C1 segment of cervical spinal cord (tissue), 14 donors: ENCODE measurements around the gene HCRTR1.

Experiments used
- DNase-seq, 14 donors: peaks; one replicate each; lab custom pipeline; 2025; lab: John Stamatoyannopoulos, UW

HCRTR1 gene

GRCh38 chr1:31650161-31651088, 32.9 kb downstream of the HCRTR1 start:
- DNase-seq: no peak

- no peak for DNase-seq
These were observed 33.6 kb downstream of the HCRTR1 start for GRCh38 chr1:31651089-31651420.

DNA sequence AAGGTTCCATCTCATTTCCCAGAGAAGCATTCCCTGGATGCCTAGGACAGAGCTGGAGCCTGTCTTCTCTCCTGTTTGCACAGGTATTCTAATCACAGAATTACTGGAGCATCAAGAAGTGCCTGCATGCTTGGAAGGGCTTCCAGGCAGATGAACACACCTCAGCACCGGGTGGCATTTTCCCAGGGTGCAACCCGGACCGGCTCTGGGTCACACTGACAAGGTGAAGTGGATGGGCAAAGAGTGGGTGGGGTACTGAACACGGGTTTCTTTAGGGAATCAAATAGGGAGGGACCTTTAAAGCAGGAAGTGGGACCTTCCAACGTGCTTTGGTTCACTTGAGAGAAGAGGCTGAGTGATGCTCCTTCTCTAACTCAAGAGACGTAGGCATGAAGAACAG, 34.3 kb downstream of the HCRTR1 start:
- no peak for DNase-seq

GRCh38 chr1:31652891-31653499, 35.5 kb downstream of the HCRTR1 start:
- no peak for DNase-seq

DNA sequence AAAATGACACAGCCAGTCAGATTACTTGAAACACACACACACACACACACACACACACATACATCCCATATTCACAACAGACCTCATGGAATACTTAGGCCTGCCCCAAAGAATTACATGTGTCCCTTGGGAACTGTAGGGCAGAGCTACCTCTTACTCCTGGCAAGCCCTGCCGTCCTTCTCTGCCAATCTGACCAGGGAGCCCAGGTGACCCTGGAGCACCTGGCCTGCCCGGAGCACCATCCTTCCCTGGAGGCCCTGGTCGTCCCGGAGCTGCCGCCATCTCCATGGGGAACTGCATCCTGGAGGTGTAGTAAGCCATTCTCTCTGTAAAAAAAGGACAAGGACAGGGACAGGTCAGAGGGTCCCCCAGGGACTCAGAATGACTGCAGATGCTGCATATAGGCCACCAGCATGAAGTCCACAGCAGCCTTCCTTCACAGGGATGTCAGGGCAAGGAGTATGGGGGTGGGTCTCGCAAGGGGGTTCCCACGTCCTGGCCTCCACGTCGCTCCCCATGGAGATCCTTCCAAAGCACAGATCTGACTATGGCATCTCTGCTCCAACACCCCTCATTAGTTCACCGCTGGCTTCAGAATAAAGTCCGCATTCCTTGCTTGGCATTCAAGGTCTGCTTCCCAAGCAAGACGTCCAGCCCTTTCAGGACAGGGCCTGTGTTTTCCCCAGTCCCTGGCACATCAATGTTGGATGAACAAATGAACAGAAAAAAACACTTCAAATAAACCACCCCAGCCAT, 36.4 kb downstream of the HCRTR1 start:
- DNase-seq: no peak

DNA sequence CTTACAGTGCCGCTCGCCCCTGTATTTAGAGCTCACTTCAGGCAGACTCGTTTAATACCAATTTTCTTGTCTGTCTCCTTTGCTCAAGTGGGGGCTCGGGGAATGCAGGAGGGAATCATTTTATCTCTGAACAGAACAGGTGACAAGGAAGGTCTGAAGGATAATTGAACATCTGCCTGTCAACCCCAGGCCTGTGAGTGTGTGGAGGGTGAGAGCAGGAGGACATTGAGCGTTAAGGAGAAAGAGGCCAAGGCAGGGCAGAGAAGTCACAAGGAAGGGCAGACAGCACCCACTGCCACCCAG, 36.9 kb downstream of the HCRTR1 start:
- DNase-seq: no peak

DNA sequence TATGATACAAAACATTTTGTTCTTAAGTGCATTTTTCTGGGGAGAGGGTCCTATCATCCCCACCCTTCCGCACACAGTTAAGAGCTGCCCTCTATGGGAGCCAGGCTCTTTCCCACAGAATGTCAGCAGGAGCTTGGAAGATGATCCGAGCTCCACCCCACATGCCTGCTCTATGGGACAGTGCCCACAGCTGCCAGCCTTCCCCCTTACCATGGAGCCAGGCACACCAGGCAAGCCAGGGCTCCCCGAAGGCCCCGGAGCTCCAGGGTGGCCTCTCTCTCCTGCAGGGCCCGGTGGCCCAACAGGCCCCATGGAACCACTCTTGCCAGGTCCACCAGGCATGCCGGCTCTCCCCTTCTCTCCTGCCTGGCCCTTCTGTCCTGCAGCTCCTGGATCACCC, 37.6 kb downstream of the HCRTR1 start:
- no peak for DNase-seq

DNA sequence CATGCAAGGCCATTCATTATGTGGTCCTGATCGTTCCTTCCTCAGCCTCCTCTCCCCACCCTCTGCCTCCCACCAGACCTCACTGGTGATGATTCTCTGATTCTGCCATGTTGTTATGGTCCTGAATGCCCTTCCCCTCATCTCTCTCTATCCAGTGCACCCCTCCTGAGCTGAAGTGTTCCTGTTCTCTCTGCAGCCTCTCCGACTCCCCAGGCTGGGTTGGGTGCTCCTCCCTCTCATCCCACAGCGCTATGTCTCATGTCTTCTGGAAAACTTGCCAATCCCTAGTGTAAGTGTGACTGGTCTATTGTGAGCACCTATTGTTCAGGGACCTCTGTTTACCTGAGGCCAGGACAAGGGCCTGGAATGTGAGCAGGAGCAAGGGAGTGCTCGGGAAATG, 38.3 kb downstream of the HCRTR1 start:
- no peak for DNase-seq

DNA sequence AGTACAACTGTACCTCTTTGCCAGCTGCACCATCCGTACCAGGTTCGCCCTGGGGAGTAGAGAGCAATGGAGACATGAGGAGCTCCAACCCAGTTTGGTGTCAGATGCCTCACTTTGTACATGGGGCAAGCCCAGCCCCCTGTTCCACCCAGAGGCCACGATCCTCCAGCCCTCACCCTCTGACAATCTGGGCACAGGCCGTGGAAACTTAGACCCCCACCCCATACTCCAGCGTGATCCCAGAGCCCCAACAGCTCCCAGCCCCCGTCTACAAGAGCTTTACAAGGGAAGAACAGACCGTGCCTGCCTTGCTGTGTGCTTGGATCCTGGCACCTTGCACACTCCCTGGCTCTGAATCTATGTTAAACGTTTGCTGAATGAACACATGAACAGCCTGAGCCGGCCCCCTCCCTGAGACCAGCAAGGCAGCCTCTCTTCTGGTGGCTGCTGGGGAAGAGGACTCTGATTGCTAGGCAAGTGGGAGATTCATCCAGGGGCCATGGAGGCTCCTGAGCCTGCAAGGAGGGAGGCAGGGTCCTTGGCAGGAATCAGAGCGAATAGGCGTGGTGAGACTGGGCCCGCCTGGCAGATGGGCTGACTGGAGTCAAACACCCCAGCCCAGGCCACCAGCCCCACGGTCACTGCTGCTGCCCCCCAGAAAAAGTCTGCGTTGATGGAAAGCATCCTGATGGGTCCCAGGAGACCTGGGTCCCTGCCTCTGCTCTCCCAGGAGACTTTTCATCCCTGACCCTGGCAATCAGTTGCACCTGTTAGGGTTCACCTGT, 39.7 kb downstream of the HCRTR1 start:
- no peak for DNase-seq

DNA sequence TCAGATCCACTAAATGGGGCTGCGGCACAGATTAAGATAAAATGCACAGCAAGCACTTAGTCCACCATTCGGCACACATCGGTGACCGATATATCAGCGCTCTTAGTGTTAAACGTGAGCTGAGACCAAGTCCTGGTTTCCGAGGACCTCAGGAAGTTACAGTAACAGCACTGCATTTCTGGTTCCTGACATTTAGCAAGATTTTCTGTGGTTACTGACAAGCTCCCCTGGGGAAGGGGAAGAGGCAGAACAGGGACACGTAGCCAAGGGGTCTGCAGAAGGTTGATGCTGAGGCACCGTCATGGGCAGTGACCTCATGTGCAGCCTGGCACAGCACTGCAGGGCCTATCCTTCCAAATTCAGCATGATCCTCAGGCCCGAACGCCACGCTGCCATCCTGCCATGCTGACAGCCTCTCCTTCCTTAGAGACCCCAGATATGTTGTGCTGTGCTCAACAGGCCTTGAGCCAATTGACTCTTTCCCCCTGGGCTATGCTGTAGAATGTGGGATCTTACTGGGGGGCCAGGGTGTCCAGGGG, 40.6 kb downstream of the HCRTR1 start:
- no peak for DNase-seq

GRCh38 chr1:31658721-31659120, 41.2 kb downstream of the HCRTR1 start:
- no peak for DNase-seq

DNA sequence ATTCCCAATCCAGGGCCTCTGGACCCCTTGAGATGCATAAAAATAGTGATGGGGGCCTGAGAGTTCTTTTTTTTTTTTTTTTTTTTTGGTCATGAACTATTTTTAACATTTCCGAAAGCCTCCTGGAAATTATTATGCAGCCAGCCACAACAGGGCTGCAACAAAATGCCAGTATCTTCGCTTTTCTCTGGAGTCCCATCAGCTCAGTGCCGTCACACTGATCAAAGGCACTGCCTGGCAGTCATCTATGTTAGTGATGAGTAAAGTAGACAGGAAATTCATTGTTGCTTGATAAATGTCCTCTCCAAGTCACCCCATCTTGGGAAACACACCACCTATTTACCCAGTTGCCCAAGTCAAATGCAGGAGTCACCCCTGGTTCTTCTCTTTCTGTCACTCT, 42.4 kb downstream of the HCRTR1 start:
- no peak for DNase-seq

GRCh38 chr1:31660871-31661455, 43.5 kb downstream of the HCRTR1 start:
- no peak for DNase-seq

GRCh38 chr1:31661856-31662255, 44.4 kb downstream of the HCRTR1 start:
- DNase-seq: no peak

GRCh38 chr1:31662463-31662862, 45.0 kb downstream of the HCRTR1 start:
- no peak for DNase-seq

- DNase-seq: peak in 10 of 14 donors; percentile 6 to 65 (median 25)
These were observed 46.3 kb downstream of the HCRTR1 start for GRCh38 chr1:31663622-31664452.

DNA sequence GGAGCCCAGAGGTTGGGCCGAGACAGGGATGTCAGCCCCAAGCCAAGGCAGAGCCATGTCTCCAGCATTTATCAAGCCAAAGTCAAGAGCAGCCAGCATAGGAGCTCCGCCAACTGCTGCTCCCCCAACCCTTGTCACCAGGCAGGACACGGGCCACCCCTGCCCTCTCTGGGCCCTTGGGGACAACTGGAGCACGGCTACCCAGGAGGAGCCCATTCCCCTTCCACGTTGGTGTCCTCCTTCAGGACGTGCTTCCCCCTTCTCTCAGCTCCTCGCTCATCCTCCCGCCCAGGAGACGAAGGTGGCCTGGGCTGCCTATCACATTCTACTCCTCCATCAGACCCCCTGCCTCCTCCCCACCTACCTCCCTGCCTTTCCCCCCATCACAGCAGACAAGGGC, 47.0 kb downstream of the HCRTR1 start:
- no peak for DNase-seq

DNA sequence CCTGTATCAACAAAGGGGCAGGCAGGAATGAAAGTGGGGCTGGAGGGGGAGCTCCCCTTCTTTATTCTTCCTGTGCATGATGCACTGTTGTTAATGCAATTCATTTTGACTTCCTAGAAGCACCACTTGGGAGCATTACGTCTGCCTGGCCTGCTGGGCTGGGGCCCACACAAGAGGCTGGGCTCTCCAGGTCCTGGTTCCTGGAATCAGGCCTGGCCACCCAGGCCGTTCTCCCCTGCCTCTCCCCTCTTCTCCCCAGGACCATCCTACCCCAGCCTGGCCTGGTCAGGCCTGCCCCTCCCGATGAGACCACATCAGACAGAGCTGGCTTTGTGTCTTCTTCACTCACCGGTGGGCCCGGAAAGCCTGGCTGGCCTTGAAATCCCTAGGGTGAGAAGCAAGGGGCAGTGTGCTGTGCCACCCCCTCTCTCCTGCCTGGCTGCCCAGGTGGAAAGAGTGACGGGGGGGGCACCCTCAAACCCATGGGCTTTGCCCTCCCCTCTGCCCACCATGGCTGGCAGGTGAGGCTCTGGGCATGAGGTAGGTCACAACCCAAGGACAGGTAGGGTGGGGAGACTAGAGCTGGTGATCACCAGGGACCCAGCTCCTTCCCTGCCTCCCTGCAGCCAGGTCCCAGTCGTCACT, 47.9 kb downstream of the HCRTR1 start:
- no peak for DNase-seq

- DNase-seq: no peak
These were observed 48.9 kb downstream of the HCRTR1 start for GRCh38 chr1:31666263-31666963.
